Ecto neural progenitor cell (in vitro differentiated cells): ENCODE measurements around the gene TP53BP2.
"Not testable (repeated sequence)": the region's sequence is repeated elsewhere in the genome, so short reads cannot be mapped to it uniquely, and the experiment has no call there.

Experiments
- DNase-seq: peaks from one replicate; pipeline ENCODE4 v3.0.0-alpha.2; 2018; ENCODE audit warnings: low spot score

TP53BP2 gene

DNA sequence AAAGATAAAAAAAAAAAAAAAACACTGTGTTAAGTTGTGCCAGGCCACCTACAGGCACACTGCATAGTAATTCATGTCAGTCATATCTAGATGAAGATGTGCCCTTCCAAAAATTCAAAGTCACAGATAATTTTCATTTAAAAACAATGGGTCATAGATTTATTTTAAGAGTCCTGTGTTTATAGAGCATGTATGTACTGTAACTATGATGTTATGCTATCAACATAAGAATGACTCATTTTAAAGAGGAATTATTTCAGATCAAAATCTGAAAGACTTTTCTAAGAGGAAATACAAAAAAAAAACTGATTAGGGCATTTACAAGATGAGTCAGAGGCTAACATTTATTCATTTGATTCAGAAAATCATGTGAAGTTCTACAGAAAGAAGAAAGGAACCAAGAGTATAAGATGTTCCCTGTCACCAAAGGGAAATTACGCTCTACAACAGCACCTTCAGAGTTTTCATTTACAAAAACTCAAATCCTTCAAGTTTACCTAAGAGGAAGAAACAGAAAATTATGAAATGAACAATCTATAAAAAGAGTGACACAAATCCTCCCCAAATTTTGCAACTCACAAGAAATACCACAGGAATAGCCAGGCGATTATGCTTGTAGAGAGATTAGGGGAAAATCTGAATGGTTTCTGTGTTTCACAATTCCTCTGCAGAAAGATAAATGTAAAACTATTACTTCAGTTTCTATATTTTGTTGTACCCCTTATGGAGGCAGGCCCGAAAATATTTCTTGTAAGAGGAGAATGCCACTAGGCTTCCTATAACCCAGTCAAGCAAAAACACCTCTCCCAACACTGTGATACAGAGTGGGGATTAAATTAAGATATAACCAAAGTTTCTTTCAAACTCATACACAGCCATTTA lies 13.8 kb downstream of the TP53BP2 start:
- no peak for DNase-seq

DNA sequence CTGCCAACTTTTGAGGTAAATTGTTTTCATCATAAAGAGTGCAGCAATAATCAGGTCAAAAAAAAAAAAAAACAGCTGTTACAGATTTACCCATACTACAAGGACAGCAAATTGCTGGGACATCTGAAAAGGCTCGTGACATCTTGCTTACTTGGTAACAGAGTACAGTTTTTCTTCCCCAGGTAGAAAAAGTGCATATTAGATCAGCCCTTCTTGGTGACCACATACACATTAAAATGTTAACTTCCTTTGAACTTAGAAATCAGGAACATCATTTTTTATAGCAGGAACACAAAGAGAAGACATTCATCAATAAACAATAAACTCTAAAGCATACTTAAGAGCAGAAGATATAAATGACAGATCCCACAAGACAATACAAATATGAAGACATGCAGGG lies 16.1 kb downstream of the TP53BP2 start:
- no peak for DNase-seq

DNA sequence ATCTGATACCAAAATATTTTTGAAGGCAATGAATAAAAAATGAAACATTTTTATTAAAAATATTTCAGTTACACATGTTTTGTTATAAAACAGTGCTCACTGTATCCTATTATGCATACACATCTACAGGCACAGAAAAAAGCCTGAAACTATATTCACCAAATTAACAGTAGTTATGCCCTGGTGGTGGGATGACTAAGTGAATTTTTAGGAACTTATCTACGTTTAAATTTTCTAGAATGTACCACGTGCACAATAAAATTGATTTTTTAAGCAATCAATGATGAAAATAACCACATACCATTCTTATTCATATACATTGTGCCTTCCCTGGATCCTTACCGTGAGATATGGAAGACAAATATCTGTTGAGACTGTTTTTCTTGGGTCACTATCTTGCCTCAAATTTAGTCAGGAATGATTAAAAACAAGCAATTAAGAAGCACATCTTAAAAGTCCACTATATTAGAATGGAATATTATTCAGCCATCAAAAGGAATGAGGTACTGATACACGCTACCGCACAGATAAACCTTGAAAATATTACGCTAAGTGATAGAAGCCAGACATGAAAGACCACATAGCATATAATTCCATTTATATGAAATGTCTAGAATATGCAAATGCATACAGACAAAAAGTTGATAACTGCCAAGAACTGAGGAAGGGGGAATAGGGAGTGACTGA lies 17.4 kb downstream of the TP53BP2 start:
- no peak for DNase-seq

DNA sequence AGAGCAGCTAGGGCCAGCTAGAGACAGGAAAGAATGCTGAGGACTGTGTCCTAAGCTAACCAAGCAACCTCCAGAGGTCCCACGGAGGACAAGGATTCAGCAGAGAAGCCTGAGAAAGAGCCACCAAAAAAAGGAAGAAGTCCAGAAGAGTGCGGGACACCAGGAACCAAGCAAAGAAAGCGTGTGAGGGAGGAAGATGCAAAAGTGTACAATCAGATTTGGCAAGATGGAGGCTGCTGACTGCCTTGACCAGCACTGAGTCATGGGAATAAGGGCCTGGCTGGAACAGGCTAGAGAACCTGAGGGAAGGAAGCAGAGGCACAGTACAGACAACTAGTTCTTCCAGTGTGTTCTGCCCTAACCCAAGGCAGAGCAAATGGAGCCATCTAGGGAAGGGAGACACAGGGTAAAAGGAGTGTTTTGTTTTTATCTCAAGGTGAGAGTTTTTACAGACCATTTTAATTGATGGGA lies 18.5 kb downstream of the TP53BP2 start:
- no peak for DNase-seq

DNA sequence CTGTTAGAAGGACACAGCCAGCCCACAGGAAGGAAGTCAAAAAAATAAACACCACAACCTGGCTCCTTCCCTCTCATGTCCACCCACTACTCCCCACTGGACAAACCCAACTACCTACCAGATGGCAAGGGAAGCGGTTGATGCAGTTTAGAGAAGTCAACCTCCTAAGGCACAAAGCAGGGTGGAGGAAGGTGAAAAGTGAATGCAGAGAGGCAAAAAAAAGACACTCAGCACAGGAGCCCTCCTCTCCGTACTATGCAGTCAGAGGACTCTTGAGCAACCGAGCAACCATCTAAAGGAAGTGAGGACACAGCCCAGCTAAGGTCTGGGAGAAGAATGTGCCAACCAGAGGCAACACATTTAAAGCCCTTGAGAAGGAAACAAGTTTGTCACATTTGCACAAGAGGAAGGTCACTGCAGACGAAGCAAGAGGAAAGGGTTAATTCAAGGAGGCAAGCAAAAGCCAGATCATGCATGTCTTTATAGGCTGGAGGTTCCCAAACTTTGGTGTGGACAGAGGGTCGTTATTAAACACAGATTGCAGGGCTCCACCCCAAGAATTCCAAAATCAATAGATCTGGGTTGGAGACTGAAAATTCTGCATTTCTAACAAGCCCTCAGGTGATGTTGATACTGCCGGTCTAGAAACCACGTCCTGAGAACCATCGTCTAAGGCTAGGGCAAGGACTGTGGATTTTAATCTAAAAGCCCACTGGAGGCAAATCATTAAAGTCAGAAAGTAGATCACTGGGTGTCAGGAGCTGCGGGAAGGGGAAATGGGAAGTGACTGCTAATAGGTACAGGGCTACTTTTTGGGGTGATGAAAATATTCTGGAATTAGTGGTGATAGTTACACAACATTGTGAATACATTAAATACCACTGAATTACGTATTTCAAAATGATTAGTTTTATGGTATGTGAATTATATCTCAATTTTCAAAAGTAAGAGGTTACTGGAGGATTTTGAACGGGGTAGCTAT lies 19.7 kb downstream of the TP53BP2 start:
- DNase-seq: no peak

DNA sequence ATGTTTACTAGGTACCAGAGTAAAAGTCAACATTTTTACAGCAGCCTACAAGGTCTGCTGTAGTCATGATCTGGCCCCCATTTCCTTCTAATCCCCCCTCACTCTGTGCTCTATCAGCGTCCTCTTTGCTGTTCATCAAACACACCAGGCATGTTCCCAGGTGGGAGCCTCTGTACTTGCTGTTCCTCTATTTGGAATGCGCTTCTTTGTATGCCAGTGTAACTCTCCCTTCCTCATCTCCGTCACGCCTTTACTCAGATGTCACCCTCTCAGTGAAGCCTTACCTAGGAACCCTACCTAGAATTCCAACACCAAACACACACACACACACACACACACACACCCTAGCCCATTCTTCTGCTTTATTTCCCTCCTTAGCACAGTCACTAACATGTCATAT lies 21.0 kb downstream of the TP53BP2 start:
- DNase-seq: no peak

DNA sequence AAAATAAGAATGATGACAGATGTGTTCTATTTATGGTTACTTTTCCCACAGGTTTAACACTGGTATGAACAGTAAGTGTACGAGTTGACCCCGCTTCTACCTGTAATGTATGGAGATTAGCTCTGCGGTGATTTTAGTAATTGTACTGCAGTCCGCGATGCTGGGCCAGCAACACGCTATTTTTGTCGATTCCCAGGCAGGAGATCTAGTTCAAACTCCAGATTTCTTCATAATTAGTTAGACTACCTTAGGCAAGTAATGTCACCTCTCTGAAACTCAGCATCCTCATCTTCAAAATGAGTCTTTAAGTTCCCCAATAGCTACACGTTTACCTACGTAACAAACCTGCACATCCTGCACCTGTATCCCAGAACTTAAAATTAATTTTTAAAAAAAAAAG lies 21.5 kb downstream of the TP53BP2 start:
- DNase-seq: no peak

DNA sequence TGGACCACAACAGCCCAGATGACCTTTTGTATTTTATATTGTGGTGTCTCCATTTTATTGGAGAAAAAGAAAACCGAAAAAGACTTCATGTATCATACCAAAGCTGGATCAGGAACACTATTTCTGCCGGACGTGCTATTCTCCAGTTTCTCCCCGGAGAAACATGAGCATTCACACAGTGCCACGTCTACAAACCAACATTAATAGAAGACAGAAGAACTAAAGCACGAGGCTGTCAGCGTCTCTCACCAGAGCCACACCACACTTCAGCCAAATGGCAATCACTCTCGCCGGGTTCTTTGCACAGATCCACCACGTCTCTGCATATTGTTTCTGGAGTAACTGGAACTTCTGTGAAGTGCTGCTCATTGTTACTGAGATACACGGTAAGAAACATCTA lies 24.8 kb downstream of the TP53BP2 start:
- no peak for DNase-seq

DNA sequence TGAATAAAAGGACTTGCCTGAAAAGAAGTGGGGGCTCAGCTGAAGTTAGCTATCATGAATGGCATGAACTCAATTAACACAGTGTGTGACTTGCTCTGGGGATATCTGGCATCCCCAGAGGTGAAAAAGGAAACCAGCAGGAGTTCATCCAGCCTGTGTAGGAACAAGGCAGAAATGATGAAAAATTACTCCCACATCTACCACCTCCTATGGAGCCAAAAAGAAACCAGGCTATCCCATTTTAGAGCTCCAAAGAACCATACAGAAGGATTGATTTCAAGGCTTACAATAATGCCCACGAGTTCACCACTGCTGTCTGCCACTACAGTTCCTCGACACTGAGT lies 25.3 kb downstream of the TP53BP2 start:
- DNase-seq: no peak

DNA sequence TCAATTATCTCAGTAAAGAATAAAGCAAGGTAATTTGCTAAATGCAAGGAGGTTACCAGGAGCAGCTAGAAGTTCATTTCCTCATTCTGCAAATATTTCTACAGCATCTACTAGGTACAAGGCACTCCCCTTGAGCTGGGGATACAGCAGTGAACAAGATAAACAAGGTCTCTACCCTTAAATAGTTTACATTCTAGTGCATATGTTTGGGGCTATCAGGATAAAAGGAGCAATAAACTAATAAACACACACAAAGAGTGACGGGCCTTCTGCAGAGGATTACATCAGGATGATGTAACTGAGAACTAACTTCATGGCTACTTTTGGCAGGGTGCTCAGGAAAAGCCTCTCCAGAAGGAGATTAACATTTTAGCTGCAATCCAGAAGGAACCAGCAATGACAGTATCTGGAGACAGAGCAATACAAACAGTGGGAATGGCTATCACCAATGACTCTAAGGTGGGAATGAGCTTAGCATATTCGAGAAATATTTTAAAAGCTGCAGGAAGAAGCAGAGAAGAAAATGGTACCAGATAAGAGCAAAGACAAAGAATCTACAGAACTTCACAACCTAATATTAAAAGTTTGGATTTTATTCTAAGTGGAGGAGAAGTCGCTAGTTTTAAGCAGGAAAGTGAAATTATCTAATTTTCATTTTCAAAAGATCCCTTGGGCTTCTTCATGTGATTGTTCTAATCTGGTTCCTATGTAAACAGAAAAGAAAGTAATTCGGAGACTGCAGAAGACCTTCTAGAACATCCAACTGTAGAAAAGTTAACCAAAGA lies 25.8 kb downstream of the TP53BP2 start:
- DNase-seq: no peak

DNA sequence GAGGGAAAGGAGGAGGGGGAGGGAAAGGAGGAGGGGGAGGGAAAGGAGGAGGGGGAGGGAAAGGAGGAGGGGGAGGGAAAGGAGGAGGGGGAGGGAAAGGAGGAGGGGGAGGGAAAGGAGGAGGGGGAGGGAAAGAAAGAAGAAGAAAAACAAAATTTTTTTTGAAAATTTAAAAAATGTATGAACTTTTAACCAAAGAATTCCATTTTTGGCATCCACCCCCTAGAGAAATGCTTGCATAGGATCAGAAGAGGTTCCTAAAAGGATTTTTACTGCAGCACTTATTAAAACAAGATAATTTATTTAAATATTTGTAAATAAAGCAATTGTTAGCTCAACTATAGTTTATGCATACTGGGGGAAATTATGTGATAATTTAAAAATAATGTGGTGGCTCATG lies 28.5 kb downstream of the TP53BP2 start:
- DNase-seq: not testable (repeated sequence)

DNA sequence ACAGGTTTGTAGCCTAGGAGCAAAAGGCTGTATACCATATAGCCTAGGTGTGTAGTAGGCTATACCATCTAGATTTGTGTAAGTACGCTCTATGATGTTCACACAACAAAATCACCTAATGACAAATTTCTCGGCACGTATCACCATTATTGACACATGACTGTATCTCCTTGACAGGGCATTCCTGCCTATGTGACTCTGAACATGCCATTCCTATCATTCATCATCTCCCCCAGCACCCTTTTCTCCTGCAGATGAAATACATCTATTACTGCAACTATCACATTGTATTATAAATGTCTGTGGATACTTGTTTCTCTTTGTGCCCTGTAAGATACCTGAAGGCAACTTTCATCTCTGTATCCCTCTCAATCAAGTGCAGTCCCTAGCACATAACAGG lies 29.9 kb downstream of the TP53BP2 start:
- no peak for DNase-seq

DNA sequence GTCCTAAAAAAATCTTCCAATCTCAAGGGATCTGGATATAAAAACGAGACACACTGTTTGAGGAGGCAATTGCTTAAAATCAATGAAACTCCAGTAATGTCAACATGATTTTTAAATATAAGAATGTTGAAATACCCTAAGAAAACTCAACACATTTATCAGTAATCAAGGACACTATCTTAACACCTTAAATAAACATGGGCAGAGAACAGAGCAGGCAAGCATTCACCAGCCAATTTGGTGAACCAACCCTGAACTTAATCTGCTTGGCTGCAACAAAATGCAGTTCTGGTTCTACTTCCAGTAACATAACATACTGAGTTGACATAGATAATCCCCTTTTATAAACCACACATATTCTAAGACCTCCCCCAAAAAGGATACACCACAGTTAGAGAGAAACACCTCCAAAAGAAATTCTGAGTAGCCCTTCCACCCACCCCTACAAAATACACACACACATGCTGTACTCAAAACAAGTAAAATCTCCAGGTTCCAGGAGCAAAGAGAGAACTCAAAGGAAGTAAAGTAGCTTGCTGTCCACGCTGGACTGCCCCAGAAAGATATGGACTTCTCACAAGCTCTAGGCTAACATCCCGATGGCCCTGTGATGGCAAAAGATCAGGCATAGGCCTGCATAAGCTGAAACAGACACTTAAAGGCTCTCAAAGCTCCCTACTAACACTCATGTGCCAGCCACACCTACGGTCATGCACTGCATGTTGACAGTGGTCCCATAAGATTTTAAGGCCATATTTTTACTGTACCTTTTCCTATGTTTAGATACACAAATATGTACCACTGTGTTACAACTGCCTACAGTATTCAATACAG lies 30.5 kb downstream of the TP53BP2 start:
- DNase-seq: no peak

DNA sequence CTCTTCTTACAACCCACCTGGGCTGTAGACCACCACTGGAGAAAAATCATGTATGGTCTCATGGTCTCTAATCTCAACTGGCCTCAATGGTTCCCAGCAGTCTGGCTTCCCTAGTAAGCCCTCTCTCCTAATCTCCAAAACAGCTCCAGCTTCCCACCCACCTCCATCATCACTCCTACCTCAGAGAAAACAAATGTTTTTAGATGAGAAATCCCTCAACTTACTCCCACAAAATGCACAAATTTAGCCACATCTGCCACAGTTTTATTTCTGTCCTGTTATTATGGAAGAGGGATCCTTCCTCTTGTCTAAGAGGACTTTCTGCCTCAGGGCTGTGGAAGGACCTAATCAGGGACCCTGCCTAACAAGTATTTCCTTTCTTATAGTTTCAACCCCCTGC lies 32.1 kb downstream of the TP53BP2 start:
- no peak for DNase-seq

DNA sequence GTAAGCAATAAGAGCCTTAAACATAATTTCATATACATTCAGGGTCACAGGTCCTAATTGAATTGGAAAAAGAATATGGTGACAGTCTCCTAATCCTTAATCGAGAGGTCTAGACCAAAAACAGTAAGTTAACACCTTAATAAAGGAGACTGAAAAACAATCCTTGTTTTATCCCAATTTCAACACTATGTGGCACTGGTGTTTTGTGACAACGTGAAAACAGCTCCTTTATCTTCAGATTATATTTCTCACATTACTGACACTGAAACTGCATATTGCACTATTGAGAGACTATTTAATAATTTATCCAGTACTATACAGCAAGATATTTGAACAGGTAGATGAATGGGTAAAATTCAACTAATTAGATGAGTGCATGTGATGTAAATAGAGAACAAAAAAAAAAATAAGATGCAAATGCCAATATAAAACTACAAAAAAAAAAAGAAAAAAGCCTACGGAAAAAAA lies 34.1 kb downstream of the TP53BP2 start:
- DNase-seq: no peak

DNA sequence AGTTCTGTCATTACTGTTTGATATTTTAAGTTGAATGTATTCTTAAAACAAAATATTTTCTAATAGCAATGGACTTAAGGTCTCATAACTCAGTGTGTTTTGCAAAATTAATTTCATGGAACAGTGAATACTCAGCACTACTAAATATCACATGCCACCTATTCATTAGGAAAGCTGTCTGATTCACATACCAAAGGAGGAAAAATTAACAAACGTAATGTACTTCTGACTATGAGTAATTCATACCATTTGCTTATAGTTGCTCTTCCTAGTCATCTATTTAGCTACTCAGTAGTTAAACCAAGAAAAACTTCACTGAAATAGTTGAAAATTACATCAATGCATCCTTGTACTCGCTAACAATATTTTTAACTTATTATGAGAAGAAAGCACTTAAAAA lies 35.2 kb downstream of the TP53BP2 start:
- DNase-seq: no peak

DNA sequence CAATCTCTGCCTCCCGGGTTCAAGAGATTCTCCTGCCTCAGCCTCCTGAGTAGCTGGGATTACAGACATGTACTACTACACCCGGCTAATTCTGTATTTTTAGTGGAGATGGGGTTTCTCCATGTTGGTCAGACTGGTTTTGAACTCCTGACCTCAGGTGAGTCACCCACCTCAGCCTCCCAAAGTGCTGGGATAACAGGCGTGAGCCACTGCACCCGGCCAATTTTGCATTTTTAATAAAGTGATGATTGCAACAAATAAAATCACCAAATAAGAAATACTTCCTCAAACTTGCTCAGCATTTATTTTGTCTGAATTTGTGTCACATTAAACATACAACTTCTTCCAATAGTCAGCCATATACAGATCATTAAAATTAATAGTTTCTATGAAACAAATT lies 35.8 kb downstream of the TP53BP2 start:
- DNase-seq: not testable (repeated sequence)

DNA sequence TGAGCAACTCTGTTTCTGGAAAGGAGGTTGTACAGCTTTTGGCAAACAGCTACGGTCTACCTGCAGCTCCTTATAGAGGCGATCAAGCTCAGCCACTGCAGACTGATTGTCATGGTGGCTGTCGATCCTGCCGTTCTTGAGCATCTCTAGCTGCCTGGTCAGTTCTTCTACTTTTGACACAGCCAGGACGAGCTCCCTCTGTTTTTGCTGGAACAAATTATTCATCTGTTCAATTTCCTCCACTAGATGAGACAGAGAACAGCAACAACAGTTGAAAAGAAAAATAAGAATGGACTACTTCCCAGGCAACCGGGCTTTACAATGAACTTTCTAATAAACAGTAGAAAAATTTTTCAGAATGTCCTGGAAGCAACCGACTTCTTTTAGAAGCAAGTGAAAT lies 42.5 kb downstream of the TP53BP2 start:
- no peak for DNase-seq

DNA sequence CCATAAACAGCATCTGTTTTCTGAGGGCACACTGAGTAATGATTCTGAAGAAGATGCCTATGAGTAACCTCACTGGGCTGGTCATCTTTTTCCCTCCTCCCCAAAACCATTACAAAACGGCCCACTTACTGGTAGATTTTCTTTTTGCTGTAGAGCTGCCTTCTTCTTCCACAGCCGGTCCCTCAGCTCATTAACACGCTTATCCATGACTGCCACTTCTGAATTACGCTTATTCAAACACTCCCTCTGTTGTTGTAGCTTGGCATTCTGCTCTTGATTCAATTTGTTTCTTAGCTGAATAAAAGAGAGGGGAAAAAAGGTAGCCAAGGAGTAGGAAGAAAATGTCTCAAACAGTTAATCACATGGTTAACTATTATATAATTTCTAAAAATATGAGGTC lies 43.1 kb downstream of the TP53BP2 start:
- DNase-seq: no peak

DNA sequence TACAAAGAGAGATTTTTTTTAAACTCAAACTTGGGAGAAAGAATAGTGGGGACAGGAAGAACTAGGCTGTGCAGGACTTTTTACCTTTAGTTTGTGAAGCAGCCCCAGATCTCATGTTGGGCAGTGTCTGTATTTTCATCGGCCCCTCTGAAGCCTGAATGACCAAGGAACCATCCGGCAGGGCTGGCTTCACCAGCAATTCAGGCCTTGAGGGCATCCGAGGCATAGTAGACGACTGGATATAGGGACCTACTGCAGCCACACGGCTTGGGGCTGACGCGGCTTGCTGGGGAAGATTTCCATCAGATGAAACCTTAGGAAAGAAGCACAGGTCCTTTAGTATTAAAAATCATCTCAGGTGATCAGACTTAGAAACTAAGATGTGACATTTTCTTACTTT lies 43.7 kb downstream of the TP53BP2 start:
- no peak for DNase-seq

DNA sequence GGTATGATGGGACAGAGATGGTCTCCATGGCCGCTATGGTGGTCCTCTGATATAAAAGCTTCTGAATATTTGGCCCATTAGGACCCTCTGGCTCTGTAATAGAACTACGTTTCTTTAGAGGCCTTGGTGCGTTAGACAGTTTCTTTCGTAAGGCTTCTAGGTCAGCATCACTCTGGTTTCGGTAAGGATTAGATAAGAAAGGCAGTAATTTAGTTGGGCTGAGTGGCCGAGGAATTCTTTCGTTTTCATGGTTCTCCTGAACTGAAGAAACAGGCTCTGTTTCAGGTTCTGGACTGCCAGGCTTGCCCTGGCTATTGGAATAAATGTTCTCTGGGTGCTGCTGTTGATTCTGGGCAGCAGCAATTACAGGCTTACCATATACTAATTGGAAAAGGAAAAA lies 49.5 kb downstream of the TP53BP2 start:
- DNase-seq: no peak
